PC-3 (cell line): ENCODE data around the gene F5. TPM values are rescaled to one million over a fixed set of nuclear protein-coding genes. Genes with fewer than 3 reads are reported as not detected.

Experiments
- ATAC-seq: fragments of 200-7000 bp; cut with Tn5 transposase; 2 replicates; pipeline ENCODE4 v1.9.1; 2020; ENCODE audit warnings: mild to moderate bottlenecking, moderate library complexity
- BruUV-seq: library from RNA; stranded (reverse); fragments of 400-500 nt; replicated peaks from 2 replicates; lab custom pipeline; 2021; lab: Mats Ljungman, UMichigan
- CTCF ChIA-PET: fragments of 300-600 bp; sonication (Branson Sonifier 250); formaldehyde crosslinking; loops from one replicate; lab custom pipeline; 2022; ENCODE audit warnings: antibody characterized with exemption; lab: Charles Lee
- POLR2A ChIA-PET: fragments of 300-600 bp; sonication (Branson Sonifier 250); formaldehyde crosslinking; loops from one replicate; lab custom pipeline; 2022; ENCODE audit warnings: antibody characterized with exemption; ENCODE audit not compliant: unreplicated experiment; lab: Charles Lee
- DNase-seq: peaks from one replicate; pipeline ENCODE4 v3.0.0-alpha.2; 2015
- H2AFZ ChIP-seq: fragments of 300-600 bp; sonication (generic); 2 replicates; pipeline ENCODE4 v1.6.0; 2016; ENCODE audit warnings: antibody characterized with exemption, low read length
- H3F3A ChIP-seq: fragments of 300-600 bp; sonication (generic); one replicate; pipeline ENCODE4 v1.6.0; 2017; ENCODE audit warnings: antibody characterized with exemption, low read length, control low read depth, mild to moderate bottlenecking; ENCODE audit not compliant: unreplicated experiment
- H3K27ac ChIP-seq: fragments of 300-600 bp; sonication (generic); 2 replicates; pipeline ENCODE4 v1.5.1; 2016; ENCODE audit warnings: mild to moderate bottlenecking, low read length
- H3K27me3 ChIP-seq: fragments of 300-600 bp; sonication (generic); 2 replicates; pipeline ENCODE4 v1.6.1; 2016; ENCODE audit warnings: low read length, mixed read lengths
- H3K36me3 ChIP-seq: fragments of 300-600 bp; sonication (generic); 2 replicates; pipeline ENCODE4 v1.6.1; 2016; ENCODE audit warnings: low read depth, mixed run types, low read length, mixed read lengths
- H3K4me1 ChIP-seq: fragments of 300-600 bp; sonication (generic); 2 replicates; pipeline ENCODE4 v1.5.1; 2016; ENCODE audit warnings: low read length; ENCODE audit not compliant: insufficient read depth
- H3K4me2 ChIP-seq: fragments of 300-600 bp; sonication (generic); 2 replicates; pipeline ENCODE4 v1.6.0; 2016; ENCODE audit warnings: low read length
- H3K4me3 ChIP-seq: fragments of 300-600 bp; sonication (generic); 2 replicates; pipeline ENCODE4 v1.5.1; 2016; ENCODE audit warnings: mild to moderate bottlenecking, low read length, mixed read lengths
- H3K79me2 ChIP-seq: fragments of 300-600 bp; sonication (generic); 2 replicates; pipeline ENCODE4 v1.6.1; 2017; ENCODE audit warnings: low read length, mixed read lengths
- H3K9ac ChIP-seq: fragments of 300-600 bp; sonication (generic); 2 replicates; pipeline ENCODE4 v1.6.0; 2016; ENCODE audit warnings: mild to moderate bottlenecking, low read length
- H3K9me2 ChIP-seq: fragments of 300-600 bp; sonication (generic); replicated peaks from 2 replicates; pipeline ENCODE4 v1.6.1; 2016; ENCODE audit warnings: mixed run types, low read length, mixed read lengths
- H3K9me3 ChIP-seq: fragments of 300-600 bp; sonication (generic); 2 replicates; pipeline ENCODE4 v1.6.1; 2016; ENCODE audit warnings: low read length, mixed read lengths
- H4K20me1 ChIP-seq: fragments of 300-600 bp; sonication (generic); 2 replicates; pipeline ENCODE4 v1.6.1; 2016; ENCODE audit warnings: low read length, mixed read lengths
- CTCF ChIP-seq: fragments of 300-600 bp; sonication (generic); conservative IDR thresholded peaks from 2 replicates; pipeline ENCODE4 v1.5.1; 2017; ENCODE audit warnings: antibody characterized with exemption, low read depth, mild to moderate bottlenecking, low read length
- EZH2 ChIP-seq: fragments of 300-600 bp; sonication (generic); IDR thresholded peaks from one replicate; pipeline ENCODE4 v1.6.1; 2017; ENCODE audit warnings: antibody characterized with exemption, mild to moderate bottlenecking, low read length; ENCODE audit not compliant: unreplicated experiment
- EZH2phosphoT487 ChIP-seq: fragments of 300-600 bp; sonication (generic); IDR thresholded peaks from 2 replicates; pipeline ENCODE4 v1.6.1; 2018; ENCODE audit warnings: mild to moderate bottlenecking, antibody characterized with exemption, low read length, borderline replicate concordance
- intact Hi-C: fragments of 100-400 bp; cut with micrococcal nuclease; formaldehyde crosslinking; loops from 2 replicates; pipeline ENCODE4 v1.9.0; 2023
- total RNA-seq: library from RNA; depleted of rRNA; stranded (reverse); fragments of >200 nt; gene quantifications from 2 replicates; pipeline ENCODE4 v1.2.3, GENCODE V29; 2014

Gene F5
- total RNA-seq, 1 experiment from 2014 or later, result not detected

DNA sequence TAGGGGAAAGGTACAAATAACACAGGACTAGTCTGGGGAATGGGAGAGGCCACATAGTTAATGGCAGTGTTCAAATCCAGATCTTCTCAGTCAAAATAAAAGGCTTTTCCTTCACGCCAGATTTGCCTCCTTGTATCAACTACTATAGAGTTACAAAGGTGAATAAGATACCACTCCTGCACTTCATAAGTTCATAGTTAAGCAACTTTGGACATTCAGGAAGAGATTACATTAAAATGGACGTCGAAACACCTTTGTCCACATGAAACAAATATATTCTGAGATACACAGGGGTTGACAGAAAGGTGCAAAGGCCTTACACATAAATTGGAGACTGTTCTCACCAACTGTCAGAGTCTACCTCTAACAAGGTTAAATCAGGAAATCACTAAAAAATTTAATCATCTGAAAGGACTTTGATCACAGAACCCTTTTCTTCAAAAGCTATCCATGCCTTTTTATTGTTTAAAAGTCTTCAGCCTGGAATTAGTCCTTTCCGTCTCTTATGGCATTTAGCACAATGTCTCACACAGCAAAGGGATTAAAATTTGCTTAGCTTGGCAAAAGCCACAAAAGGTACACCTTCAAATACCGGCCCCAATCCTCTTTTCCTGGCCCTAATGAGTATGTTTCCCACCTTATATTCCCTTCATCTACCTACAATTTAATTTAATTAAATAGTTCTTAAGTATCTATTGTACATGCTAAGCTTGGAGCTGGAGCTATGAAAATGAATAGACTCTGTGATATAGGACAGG lies 8.1 kb downstream of the F5 start:
- no peak for ATAC-seq
- H3K4me3 ChIP-seq, result no peak overlapping the region
- H3K4me2 ChIP-seq, result no peak overlapping the region
- no peak for TF ChIP-seq EZH2phosphoT487
- no peak for TF ChIP-seq CTCF
- no peak for TF ChIP-seq EZH2
- ChIA-PET POLR2A (no interaction called here), CTCF (no interaction called here)
- no peak for DNase-seq
- no peaks in the 10 kb centered on the region for H3K79me2 ChIP-seq
- no TSS peak for BruUV-seq
- H3K27ac ChIP-seq, result no peak overlapping the region
- peaks cover 22% of the 10 kb centered on the region for H3K27me3 ChIP-seq
- intact Hi-C loops, result no loop called here
- H3K36me3 ChIP-seq, result no peaks in the 10 kb centered on the region
- no peaks in the 10 kb centered on the region for H3K9me3 ChIP-seq
- H2AFZ ChIP-seq, result no peak overlapping the region
- no peaks in the 10 kb centered on the region for H3K9me2 ChIP-seq
- H4K20me1 ChIP-seq, result no peaks in the 10 kb centered on the region
- no peaks in the 10 kb centered on the region for H3F3A ChIP-seq
- H3K4me1 ChIP-seq, result 0 out of 2 replicates have a peak, but pooled peaks cover 4% of the 10 kb centered on the region
- H3K9ac ChIP-seq, result no peak overlapping the region

- no peak overlapping the region for H3K4me3 ChIP-seq
- H3K9me3 ChIP-seq, result no peaks in the 10 kb centered on the region
- no peaks in the 10 kb centered on the region for H4K20me1 ChIP-seq
- no peak overlapping the region for H3K9ac ChIP-seq
- intact Hi-C loops, result no loop called here
- H3K27me3 ChIP-seq, result 0 out of 2 replicates have a peak, but pooled peaks cover 15% of the 10 kb centered on the region
- no peaks in the 10 kb centered on the region for H3K9me2 ChIP-seq
- no peak for TF ChIP-seq EZH2phosphoT487
- no peak for TF ChIP-seq EZH2
- TF ChIP-seq CTCF, result no peak
- ChIA-PET POLR2A (no interaction called here), CTCF (no interaction called here)
- peaks cover 10% of the 10 kb centered on the region for H3K4me1 ChIP-seq
- no peak overlapping the region for H3K4me2 ChIP-seq
- H3K36me3 ChIP-seq, result no peaks in the 10 kb centered on the region
- DNase-seq, result no peak
- BruUV-seq, result no TSS peak
- no peaks in the 10 kb centered on the region for H3K79me2 ChIP-seq
- H3K27ac ChIP-seq, result no peak overlapping the region
- no peak overlapping the region for H2AFZ ChIP-seq
- H3F3A ChIP-seq, result no peaks in the 10 kb centered on the region
- no peak for ATAC-seq
Observed at GRCh38 chr1:169576935-169577331, 9.3 kb downstream of the F5 start.
